A673 (cell line): ENCODE data around the gene SRPK1. TPM values are rescaled to one million over a fixed set of nuclear protein-coding genes. Genes with fewer than 3 reads are reported as not detected.
A peak's percentile ranks its signal among the peaks of the same experiment; 100 is the strongest.

Experiments used
- BruUV-seq: library from RNA; stranded (reverse); fragments of 400-500 nt; replicated peaks from 2 replicates; lab custom pipeline; 2021; lab: Mats Ljungman, UMichigan
- CTCF ChIA-PET: fragments of 300-600 bp; sonication (Branson Sonifier 250); formaldehyde crosslinking; loops from one replicate; lab custom pipeline; 2022; ENCODE audit warnings: antibody characterized with exemption; lab: Charles Lee
- POLR2A ChIA-PET: fragments of 300-600 bp; sonication (Branson Sonifier 250); formaldehyde crosslinking; loops from one replicate; lab custom pipeline; 2022; ENCODE audit warnings: antibody characterized with exemption; ENCODE audit not compliant: low non-redundant PET; lab: Charles Lee
- DNase-seq: peaks from one replicate; pipeline ENCODE4 v3.0.0-alpha.2; 2015; ENCODE audit warnings: low spot score
- H3K27ac ChIP-seq: fragments of 200-600 bp; sonication (generic); 2 replicates; pipeline ENCODE4 v1.5.1; 2016; ENCODE audit warnings: mixed run types, low read depth, mild to moderate bottlenecking, mixed read lengths, antibody characterized with exemption, low read length; ENCODE audit not compliant: poor library complexity, severe bottlenecking
- H3K27me3 ChIP-seq: fragments of 200-600 bp; sonication (generic); replicated peaks from 2 replicates; pipeline ENCODE4 v1.6.1; 2017; ENCODE audit warnings: mixed run types, low read depth, mild to moderate bottlenecking, mixed read lengths, antibody characterized with exemption, low read length; ENCODE audit not compliant: insufficient read depth, poor library complexity
- H3K36me3 ChIP-seq: fragments of 200-600 bp; sonication (generic); 2 replicates; pipeline ENCODE4 v1.6.1; 2016; ENCODE audit warnings: mixed run types, mild to moderate bottlenecking, mixed read lengths, antibody characterized with exemption, low read length; ENCODE audit not compliant: insufficient read depth, poor library complexity, severe bottlenecking
- H3K4me1 ChIP-seq: fragments of 200-600 bp; sonication (generic); 2 replicates; pipeline ENCODE4 v1.6.1; 2017; ENCODE audit warnings: mixed run types, mild to moderate bottlenecking, mixed read lengths, antibody characterized with exemption, low read length; ENCODE audit not compliant: insufficient read depth, poor library complexity, severe bottlenecking
- H3K4me3 ChIP-seq: fragments of 200-600 bp; sonication (generic); 2 replicates; pipeline ENCODE4 v1.5.1; 2016; ENCODE audit warnings: low read depth, mixed run types, mild to moderate bottlenecking, mixed read lengths, low read length; ENCODE audit not compliant: poor library complexity, severe bottlenecking
- H3K9me3 ChIP-seq: fragments of 200-600 bp; sonication (generic); 2 replicates; pipeline ENCODE4 v1.6.1; 2016; ENCODE audit warnings: mixed run types, low read depth, mild to moderate bottlenecking, mixed read lengths, antibody characterized with exemption, low read length; ENCODE audit not compliant: poor library complexity, severe bottlenecking
- EZH2 ChIP-seq: fragments of 200-600 bp; sonication (generic); IDR thresholded peaks from 2 replicates; pipeline ENCODE4 v1.6.1; 2017; ENCODE audit warnings: borderline replicate concordance, low read depth, mild to moderate bottlenecking, mixed read lengths, antibody characterized with exemption, low read length; ENCODE audit not compliant: poor library complexity, severe bottlenecking
- intact Hi-C: fragments of 100-400 bp; cut with micrococcal nuclease; formaldehyde crosslinking; loops from one replicate; pipeline ENCODE4 v1.10.0; 2022; ENCODE audit not compliant: unreplicated experiment
- total RNA-seq: library from RNA; stranded (reverse); gene quantifications from 2 replicates; pipeline ENCODE4 v1.2.3, GENCODE V29; 2021
- TF ChIP-seq, protein P1 (sequence below): fragments of 300-800, 200-600 bp; sonication (generic); conservative IDR thresholded peaks from 2 replicates; pipeline ENCODE4 v1.5.1; 2017; ENCODE audit warnings: low read depth, mild to moderate bottlenecking, antibody characterized with exemption, low read length, moderate library complexity, mixed read lengths

Gene SRPK1
- total RNA-seq, 1 experiment from 2014 or later, result 104 TPM

DNA sequence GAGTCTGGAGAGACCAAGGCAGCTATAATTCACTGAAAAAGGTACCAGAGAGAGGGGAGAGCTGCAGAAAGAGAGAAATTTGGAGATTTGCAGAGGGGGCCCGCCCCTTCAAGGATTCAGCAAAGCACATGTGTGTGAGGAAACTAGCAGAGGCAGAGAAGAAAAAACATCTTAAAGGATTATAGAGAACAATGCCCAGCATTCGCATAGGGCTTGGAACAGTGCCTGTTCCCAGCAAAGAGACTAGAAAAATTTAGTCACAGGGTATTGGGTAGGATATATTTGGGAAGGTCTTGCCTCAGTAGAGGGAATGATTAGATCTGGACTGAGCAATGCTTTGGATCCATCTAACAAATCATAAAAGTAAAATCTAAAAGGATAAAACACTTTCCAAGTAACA lies 44.0 kb downstream of the SRPK1 start:
- ChIA-PET CTCF (no interaction called here), POLR2A (interaction anchor here (0.7 kb wide), 1 partner anchor 9 kb away, joined by 3 read pairs; no protein-coding TSS in a partner anchor)
- Histone ChIP-seq H3K9me3 (peaks cover 6% of the 10 kb centered on the region), H3K27ac (peak overlapping the region; percentile 35), H3K36me3 (peaks cover 21% of the 10 kb centered on the region), H3K4me1 (peaks cover 6% of the 10 kb centered on the region), H3K4me3 (no peak overlapping the region), H3K27me3 (no peaks in the 10 kb centered on the region)
- TF ChIP-seq, protein P1, sequence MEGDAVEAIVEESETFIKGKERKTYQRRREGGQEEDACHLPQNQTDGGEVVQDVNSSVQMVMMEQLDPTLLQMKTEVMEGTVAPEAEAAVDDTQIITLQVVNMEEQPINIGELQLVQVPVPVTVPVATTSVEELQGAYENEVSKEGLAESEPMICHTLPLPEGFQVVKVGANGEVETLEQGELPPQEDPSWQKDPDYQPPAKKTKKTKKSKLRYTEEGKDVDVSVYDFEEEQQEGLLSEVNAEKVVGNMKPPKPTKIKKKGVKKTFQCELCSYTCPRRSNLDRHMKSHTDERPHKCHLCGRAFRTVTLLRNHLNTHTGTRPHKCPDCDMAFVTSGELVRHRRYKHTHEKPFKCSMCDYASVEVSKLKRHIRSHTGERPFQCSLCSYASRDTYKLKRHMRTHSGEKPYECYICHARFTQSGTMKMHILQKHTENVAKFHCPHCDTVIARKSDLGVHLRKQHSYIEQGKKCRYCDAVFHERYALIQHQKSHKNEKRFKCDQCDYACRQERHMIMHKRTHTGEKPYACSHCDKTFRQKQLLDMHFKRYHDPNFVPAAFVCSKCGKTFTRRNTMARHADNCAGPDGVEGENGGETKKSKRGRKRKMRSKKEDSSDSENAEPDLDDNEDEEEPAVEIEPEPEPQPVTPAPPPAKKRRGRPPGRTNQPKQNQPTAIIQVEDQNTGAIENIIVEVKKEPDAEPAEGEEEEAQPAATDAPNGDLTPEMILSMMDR, result no peak
- TF ChIP-seq EZH2, result no peak
- intact Hi-C loops, result no loop called here
- peak; percentile 34 for DNase-seq
- no TSS peak for BruUV-seq

DNA sequence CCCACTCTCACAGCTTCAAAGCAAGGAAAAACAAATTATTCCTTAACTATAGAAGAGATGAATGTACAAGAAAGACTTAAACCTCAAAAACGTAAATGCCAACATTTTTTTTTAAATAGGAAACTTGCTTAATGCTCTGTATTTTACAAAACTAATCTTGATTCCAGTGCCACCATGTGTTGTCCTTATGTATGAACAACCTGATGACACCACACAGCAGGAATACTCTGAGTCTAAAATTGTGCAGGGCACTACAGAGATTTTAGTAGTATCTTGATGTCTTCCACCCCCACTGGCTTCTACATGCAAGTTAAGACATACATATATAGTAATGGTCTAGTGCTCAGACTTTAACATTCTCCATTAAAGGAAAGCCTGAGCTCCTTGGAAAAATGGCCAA lies 46.2 kb downstream of the SRPK1 start:
- POLR2A ChIA-PET, result no interaction called here
- intact Hi-C loops, result no loop called here
- TF ChIP-seq, protein P1, result no peak
- TF ChIP-seq EZH2, result no peak
- no TSS peak for BruUV-seq
- CTCF ChIA-PET, result no interaction called here
- Histone ChIP-seq H3K36me3 (peaks cover 25% of the 10 kb centered on the region), H3K9me3 (no peaks in the 10 kb centered on the region), H3K4me3 (no peak overlapping the region), H3K4me1 (peaks cover 6% of the 10 kb centered on the region), H3K27me3 (no peaks in the 10 kb centered on the region), H3K27ac (no peak overlapping the region)
- DNase-seq, result no peak

DNA sequence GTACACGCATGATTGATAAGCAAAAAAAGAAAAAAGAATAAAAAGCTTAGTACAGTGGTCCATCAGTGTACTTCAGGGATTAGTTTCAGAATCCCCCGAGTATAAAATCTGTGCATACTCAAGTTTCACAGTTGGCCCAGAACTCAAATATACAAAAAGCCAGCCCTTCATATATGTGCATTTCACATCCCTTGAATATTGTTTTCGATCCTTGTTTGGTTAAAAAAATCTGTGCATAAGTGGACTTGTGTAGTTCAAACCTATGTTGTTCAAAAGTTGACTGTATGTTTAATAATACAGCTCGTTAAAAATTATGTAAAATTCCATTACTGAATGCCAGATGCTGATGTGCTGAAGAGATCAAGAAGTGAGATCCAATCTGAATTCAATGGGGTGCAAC lies 61.5 kb downstream of the SRPK1 start:
- ChIA-PET CTCF (no interaction called here), POLR2A (no interaction called here)
- Histone ChIP-seq H3K9me3 (no peaks in the 10 kb centered on the region), H3K27me3 (no peaks in the 10 kb centered on the region), H3K27ac (no peak overlapping the region), H3K4me3 (no peak overlapping the region), H3K36me3 (peaks cover 37% of the 10 kb centered on the region), H3K4me1 (peaks cover 8% of the 10 kb centered on the region)
- intact Hi-C loops, result no loop called here
- no TSS peak for BruUV-seq
- TF ChIP-seq, protein P1, result no peak
- TF ChIP-seq EZH2, result no peak
- peak; percentile 9 for DNase-seq
